22Rv1 (cell line): ENCODE data around the gene ARHGAP26.

Source experiments
- H3K27ac ChIP-seq: fragments of 450-650 bp; 2 replicates; pipeline ENCODE4 v1.5.1; 2017
- CTCF ChIP-seq: fragments of 450-650 bp; IDR thresholded peaks from 2 replicates; pipeline ENCODE4 v1.5.1; 2017; ENCODE audit warnings: mild to moderate bottlenecking
- ZFX ChIP-seq: fragments of 450-650 bp; IDR thresholded peaks from 2 replicates; pipeline ENCODE4 v1.6.1; 2017; ENCODE audit warnings: antibody characterized with exemption, borderline replicate concordance

ARHGAP26 gene

GRCh38 chr5:143101725-143102386, 331.7 kb downstream of the ARHGAP26 start:
- no peak for TF ChIP-seq ZFX
- TF ChIP-seq CTCF = no peak
- H3K27ac ChIP-seq = no peak overlapping the region

- no peak overlapping the region for H3K27ac ChIP-seq
- TF ChIP-seq ZFX = no peak
- no peak for TF ChIP-seq CTCF
Measured at GRCh38 chr5:143102411-143102810, 332.2 kb downstream of the ARHGAP26 start.

- no peak overlapping the region for H3K27ac ChIP-seq
- no peak for TF ChIP-seq CTCF
- TF ChIP-seq ZFX = no peak
Measured at GRCh38 chr5:143105216-143105905, 335.2 kb downstream of the ARHGAP26 start.

GRCh38 chr5:143106174-143106573, 336.0 kb downstream of the ARHGAP26 start:
- no peak overlapping the region for H3K27ac ChIP-seq

GRCh38 chr5:143108498-143109128, 338.4 kb downstream of the ARHGAP26 start:
- TF ChIP-seq ZFX (no peak), CTCF (no peak)
- no peak overlapping the region; the same call in 1 of the 2 replicates for H3K27ac ChIP-seq

More at GRCh38 chr5:143106174-143106573, 336.0 kb downstream of the ARHGAP26 start:
- TF ChIP-seq ZFX (no peak), CTCF (peak; percentile 41)

GRCh38 chr5:143110591-143110990, 340.4 kb downstream of the ARHGAP26 start:
- no peak overlapping the region for H3K27ac ChIP-seq
- no peak for TF ChIP-seq ZFX
- TF ChIP-seq CTCF = no peak

GRCh38 chr5:143111799-143112198, 341.6 kb downstream of the ARHGAP26 start:
- no peak overlapping the region for H3K27ac ChIP-seq
- no peak for TF ChIP-seq ZFX
- TF ChIP-seq CTCF = no peak
